GM13976 (cell line): ENCODE data around the gene CTAGE9.
"Not testable (repeated sequence)": the region's sequence is repeated elsewhere in the genome, so short reads cannot be mapped to it uniquely, and the experiment has no call there.

Experiments used
- DNase-seq: peaks from one replicate; pipeline ENCODE4 v3.0.0; 2012; ENCODE audit warnings: low spot score
- in situ Hi-C: fragments of 300-500 bp; cut with MboI; formaldehyde crosslinking; loops from one replicate; pipeline ENCODE4 v1.12.0; 2022; ENCODE audit warnings: low sequenced_read_pairs, mixed read lengths, inconsistent platforms; ENCODE audit not compliant: unreplicated experiment
- TF ChIP-seq, protein P1 (sequence below): IDR thresholded peaks from 2 replicates; pipeline ENCODE4 v1.5.1; 2012; ENCODE audit warnings: borderline replicate concordance, mild to moderate bottlenecking; ENCODE audit not compliant: insufficient read depth; ENCODE audit errors: extremely low read depth, missing control alignments, control extremely low read depth

Gene CTAGE9, protein sequence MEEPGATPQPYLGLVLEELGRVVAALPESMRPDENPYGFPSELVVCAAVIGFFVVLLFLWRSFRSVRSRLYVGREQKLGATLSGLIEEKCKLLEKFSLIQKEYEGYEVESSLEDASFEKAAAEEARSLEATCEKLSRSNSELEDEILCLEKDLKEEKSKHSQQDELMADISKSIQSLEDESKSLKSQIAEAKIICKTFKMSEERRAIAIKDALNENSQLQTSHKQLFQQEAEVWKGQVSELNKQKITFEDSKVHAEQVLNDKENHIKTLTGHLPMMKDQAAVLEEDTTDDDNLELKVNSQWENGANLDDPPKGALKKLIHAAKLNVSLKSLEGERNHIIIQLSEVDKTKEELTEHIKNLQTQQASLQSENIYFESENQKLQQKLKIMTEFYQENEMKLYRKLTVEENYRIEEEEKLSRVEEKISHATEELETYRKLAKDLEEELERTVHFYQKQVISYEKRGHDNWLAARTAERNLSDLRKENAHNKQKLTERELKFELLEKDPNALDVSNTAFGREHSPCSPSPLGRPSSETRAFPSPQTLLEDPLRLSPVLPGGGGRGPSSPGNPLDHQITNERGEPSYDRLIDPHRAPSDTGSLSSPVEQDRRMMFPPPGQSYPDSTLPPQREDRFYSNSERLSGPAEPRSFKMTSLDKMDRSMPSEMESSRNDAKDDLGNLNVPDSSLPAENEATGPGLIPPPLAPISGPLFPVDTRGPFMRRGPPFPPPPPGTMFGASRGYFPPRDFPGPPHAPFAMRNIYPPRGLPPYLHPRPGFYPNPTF

DNA sequence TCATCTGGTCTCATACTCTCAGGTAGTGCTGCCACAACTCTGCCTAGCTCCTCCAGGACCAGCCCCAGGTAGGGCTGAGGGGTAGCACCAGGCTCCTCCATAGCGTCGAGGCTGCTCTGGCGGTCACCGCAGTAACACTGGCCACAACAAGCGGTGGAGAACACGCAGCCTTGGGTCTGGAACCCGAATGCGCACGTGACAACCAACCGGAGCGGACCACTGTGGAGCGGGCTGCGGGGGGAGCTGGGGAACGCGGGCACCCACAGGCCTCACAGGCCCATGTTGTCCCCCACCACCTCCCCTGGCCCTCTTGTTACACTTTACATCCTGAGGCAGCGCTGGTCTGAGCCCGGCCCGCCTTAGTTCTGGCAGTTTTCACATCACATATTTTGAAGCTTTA is at the start of gene CTAGE9:
TSS of gene CTAGE9 (minus strand) at position 101 of the 400 bp plus-strand sequence. CDS start at position 101, 0 bp downstream.
- in situ Hi-C loops, DNase-seq: not testable (repeated sequence)

DNA sequence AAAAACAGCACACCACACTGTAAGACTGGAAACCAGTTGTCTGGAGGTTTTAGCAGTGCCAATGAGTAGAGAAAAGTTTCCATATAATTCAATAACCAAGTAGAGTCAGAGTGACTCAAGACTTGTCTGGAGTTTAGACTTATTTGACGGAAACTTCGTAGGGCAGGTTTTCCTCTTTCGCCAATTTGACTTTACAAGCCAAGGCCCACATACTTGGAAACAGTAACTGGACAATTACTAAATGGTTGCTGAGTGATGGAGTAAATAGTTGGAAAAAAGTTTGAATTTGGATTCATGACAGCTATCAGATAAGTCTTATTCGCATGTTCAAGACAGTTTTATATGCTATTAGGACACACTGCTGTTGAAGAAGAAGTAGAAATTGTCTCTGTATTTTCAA is 48.1 kb upstream of the CTAGE9 start:
- TF ChIP-seq, protein P1, sequence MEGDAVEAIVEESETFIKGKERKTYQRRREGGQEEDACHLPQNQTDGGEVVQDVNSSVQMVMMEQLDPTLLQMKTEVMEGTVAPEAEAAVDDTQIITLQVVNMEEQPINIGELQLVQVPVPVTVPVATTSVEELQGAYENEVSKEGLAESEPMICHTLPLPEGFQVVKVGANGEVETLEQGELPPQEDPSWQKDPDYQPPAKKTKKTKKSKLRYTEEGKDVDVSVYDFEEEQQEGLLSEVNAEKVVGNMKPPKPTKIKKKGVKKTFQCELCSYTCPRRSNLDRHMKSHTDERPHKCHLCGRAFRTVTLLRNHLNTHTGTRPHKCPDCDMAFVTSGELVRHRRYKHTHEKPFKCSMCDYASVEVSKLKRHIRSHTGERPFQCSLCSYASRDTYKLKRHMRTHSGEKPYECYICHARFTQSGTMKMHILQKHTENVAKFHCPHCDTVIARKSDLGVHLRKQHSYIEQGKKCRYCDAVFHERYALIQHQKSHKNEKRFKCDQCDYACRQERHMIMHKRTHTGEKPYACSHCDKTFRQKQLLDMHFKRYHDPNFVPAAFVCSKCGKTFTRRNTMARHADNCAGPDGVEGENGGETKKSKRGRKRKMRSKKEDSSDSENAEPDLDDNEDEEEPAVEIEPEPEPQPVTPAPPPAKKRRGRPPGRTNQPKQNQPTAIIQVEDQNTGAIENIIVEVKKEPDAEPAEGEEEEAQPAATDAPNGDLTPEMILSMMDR = no peak
- in situ Hi-C loops = no loop called here
- no peak for DNase-seq

DNA sequence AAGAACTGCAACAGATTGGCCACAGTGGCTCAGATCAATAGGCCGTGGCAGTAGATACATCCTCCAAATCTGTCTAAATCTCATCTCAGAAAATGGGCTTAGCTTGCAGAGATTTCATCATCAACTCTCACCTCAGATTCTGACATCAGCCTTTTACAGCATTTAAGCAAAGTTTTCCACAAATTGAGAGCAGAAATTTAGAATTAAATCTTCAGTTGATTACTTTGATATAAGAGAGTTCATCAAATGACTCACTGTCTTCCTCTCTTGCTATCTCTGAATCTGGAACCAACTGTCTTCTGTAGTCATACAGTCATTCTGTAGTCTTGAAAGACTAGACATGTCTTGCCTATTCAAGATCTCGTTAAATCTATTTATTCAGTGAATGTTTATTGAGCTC is 45.2 kb upstream of the CTAGE9 start:
- TF ChIP-seq, protein P1 = no peak
- in situ Hi-C loops = no loop called here
- no peak for DNase-seq

DNA sequence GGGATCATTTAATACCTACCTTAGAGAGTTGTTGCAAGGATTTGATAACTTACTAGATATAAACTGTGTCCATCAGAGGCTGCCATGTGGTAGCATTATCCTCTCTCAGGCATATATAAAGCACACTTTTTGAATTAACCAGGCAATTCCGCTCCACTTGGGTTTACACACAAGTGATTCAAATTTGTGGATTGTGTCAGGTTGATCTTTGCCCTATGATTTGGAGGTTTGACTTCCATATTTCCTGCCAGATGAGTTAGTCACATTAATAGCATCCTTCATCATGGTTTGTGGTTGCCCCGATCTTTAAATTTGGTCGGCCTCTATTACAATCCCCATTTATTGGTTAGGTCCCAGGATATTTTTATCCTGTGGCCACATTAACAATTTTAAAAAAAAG is 44.8 kb upstream of the CTAGE9 start:
- TF ChIP-seq, protein P1 = no peak
- no peak for DNase-seq
- in situ Hi-C loops = no loop called here

DNA sequence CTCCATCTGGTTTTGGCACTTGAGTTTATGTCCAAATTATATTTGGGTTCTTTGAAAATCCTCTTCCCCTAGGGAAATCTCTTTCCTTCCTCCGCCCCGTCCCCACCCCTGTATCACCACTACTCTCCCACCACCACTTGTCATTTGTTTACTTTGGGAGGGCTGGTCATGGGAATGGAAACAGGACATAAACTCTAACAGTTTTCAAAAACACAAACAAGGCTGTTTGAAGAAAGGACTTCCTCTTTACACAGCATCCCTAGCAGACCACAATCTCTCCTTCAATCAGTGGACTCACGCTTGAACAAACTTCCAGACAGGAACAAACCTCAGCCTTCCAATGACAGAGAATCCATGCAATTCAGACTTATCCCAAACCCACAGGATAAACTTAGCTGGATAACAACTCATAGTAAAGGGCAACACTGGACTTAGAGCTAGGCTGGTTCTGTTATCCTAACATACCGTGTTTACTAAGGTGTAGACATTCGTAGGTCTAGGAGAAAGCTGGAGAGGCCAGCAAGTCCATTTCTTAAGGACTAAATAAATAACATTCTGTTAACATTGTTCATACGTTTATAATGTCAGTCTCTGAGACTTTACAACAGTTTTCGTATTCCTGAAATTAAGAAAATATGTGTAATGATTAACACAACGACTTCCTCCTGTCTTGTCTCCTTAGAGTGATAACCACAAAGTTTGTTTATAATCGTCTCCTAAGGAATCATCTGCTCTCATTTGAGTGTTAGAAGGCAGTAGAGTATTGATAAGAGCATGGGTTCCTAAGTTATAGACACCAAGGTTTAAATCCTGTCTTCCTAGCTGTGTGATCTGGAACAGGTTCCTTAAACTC is 44.1 kb upstream of the CTAGE9 start:
- TF ChIP-seq, protein P1 = no peak
- no peak for DNase-seq
- in situ Hi-C loops = no loop called here

DNA sequence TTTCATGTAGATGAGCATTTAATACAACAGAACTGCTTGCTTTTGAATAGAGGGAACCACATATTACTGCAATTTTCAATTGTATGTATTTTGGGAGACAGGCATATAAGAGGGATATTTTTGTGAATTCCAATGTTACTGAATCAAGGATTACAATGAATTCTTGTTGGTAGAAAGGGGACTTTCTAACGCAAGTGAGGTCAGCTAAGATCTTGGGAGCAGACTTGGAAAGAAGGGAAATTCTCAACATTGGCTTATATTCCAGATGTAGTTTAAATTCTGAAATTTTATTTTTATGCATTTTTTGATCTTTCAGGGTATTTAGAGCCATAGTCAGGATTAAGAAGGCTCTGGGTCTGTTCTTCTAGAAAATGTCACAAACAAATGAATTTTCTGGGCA is 43.3 kb upstream of the CTAGE9 start:
- DNase-seq = no peak
- TF ChIP-seq, protein P1 = no peak
- in situ Hi-C loops = no loop called here

DNA sequence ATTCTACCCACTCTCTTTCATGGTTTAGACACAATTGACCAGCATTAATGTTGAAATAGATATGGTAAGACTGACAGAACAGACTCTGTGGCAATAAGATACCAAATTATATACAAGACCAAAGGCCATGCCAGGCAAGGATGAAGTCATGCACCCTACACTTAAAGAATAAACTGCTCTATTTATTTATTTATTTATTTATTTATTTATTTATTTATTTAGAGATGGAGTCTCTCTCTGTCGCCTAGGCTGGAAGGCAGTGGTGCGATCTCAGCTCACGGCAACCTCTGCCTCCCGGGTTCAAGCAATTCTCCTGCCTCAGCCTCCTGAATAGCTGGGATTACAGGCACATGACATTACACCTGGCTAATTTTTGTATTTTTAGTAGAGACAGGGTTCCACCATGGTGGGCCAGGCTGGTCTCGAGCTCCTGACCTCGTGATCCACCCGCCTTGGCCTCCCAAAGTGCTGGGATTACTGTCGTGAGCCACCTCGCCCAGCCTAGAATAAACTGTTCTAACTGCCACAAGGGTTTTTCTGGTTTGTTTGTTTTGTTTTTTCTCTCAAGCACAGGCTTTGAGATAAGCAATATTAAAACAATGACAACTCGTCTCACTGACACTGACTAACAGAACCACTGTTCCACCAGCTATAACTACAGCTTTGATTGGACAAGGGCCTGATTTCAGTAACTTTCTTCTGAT is 40.3 kb upstream of the CTAGE9 start:
- in situ Hi-C loops, DNase-seq: not testable (repeated sequence)
